ENCODE results near the gene FAM135A.

The FAM135A gene

DNA sequence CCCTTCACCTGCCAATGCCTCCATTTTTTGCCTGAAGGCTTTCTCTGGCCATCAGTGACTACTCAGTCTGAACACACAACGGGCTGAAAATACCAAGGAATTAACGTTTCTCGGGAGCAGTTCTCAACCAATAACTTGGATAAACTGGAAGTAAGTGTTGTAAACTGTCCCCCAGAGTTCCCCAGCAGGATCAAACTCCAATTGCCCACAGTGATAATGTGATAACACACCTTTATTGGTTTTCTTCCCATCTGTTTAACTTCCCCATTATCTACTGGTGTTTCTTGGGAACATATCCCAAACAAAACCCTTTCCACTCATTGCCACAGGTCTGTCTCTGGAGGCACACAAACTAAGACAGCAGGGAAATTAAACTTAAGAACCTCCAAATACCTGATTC, 21.8 kb upstream of the FAM135A start:
- Histone ChIP-seq H3K9me2 (replicated peaks; ENCODE audit: insufficient read depth, low read length) (no peaks in the 10 kb centered on the region), H3F3A (ENCODE audit: insufficient read depth, low read length) (no peaks in the 10 kb centered on the region), H4K20me1 (ENCODE audit: insufficient read depth, low read length) (no peaks in the 10 kb centered on the region), H3K4me2 (ENCODE audit: low read depth, low read length) (no peak overlapping the region), H3K27ac (ENCODE audit: low read length) (no peak overlapping the region), H3K4me1 (ENCODE audit: low read length) (peaks cover 6% of the 10 kb centered on the region; the same call in 1 of the 2 replicates), H3K9me3 (replicated peaks; ENCODE audit: insufficient read depth, low read length) (no peaks in the 10 kb centered on the region), H3K36me3 (replicated peaks; ENCODE audit: insufficient read depth, low read length) (no peaks in the 10 kb centered on the region), H3K79me2 (ENCODE audit: low read length) (no peaks in the 10 kb centered on the region), H3K9ac (ENCODE audit: low read length) (no peak overlapping the region), H2AFZ (ENCODE audit: low read length) (no peak overlapping the region), H3K27me3 (replicated peaks; ENCODE audit: insufficient read depth, low read length) (no peaks in the 10 kb centered on the region), H3K4me3 (ENCODE audit: low read length) (no peak overlapping the region)
- no peak for TF ChIP-seq EZH2phosphoT487 (IDR thresholded peaks at IDR 0.05; ENCODE audit: low read length)
- TF ChIP-seq, protein P1, sequence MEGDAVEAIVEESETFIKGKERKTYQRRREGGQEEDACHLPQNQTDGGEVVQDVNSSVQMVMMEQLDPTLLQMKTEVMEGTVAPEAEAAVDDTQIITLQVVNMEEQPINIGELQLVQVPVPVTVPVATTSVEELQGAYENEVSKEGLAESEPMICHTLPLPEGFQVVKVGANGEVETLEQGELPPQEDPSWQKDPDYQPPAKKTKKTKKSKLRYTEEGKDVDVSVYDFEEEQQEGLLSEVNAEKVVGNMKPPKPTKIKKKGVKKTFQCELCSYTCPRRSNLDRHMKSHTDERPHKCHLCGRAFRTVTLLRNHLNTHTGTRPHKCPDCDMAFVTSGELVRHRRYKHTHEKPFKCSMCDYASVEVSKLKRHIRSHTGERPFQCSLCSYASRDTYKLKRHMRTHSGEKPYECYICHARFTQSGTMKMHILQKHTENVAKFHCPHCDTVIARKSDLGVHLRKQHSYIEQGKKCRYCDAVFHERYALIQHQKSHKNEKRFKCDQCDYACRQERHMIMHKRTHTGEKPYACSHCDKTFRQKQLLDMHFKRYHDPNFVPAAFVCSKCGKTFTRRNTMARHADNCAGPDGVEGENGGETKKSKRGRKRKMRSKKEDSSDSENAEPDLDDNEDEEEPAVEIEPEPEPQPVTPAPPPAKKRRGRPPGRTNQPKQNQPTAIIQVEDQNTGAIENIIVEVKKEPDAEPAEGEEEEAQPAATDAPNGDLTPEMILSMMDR (IDR thresholded peaks at IDR 0.05; ENCODE audit: low read length): no peak
- TF ChIP-seq EZH2 (optimal IDR thresholded peaks at IDR 0.05; ENCODE audit: low read depth, low read length): no peak
- no peak for DNase-seq

DNA sequence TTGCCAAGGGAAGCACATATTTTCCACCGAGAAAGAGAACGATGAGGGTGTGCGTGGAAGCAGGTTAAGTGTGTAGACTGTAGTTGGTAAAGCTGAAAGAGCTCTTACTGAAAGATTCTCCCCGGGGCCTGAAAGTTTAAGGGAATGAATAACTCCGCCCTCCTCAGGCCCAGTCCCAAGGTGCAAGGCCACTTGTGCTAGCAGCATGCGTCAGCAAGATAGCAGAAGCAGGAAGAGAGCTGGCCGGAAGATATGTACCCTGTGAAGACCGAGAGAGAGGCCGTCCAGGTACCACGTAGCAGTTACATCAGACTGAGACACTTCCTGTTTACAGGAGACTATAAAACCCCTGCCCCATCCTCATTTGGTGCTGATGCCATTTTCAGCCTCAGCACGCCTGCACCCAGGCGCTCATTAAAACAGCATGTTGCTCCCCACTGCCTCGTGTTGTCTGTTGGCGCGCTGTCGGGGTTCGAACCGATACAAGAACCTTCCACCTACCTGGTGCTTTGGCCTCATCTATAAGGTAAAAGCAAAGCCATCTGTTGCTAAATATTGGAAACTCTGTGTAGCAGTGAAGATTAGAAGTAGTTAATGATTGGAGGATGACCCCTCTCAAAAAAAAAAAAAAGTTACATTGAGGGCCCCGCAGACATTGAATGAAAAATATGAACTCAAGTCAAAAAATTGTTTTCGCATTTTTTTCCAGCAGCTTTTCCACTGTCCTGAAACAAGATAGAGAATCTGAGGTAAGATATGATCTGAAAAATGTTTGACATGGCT, 18.6 kb upstream of the FAM135A start:
- no peaks in the 10 kb centered on the region for H3K36me3 ChIP-seq (replicated peaks; ENCODE audit: insufficient read depth, low read length)
- H3K27ac ChIP-seq (ENCODE audit: low read length): no peak overlapping the region
- DNase-seq: no peak
- no peak overlapping the region for H3K4me3 ChIP-seq (ENCODE audit: low read length)
- no peaks in the 10 kb centered on the region for H3K9me2 ChIP-seq (replicated peaks; ENCODE audit: insufficient read depth, low read length)
- no peak overlapping the region for H2AFZ ChIP-seq (ENCODE audit: low read length)
- no peaks in the 10 kb centered on the region for H3K4me1 ChIP-seq (ENCODE audit: low read length)
- no peaks in the 10 kb centered on the region for H3K9me3 ChIP-seq (replicated peaks; ENCODE audit: insufficient read depth, low read length)
- H3K9ac ChIP-seq (ENCODE audit: low read length): no peak overlapping the region
- H4K20me1 ChIP-seq (ENCODE audit: insufficient read depth, low read length): no peaks in the 10 kb centered on the region
- H3K27me3 ChIP-seq (replicated peaks; ENCODE audit: insufficient read depth, low read length): no peaks in the 10 kb centered on the region
- H3K79me2 ChIP-seq (ENCODE audit: low read length): no peaks in the 10 kb centered on the region
- H3F3A ChIP-seq (ENCODE audit: insufficient read depth, low read length): no peaks in the 10 kb centered on the region
- no peak for TF ChIP-seq EZH2 (optimal IDR thresholded peaks at IDR 0.05; ENCODE audit: low read depth, low read length)
- TF ChIP-seq EZH2phosphoT487 (IDR thresholded peaks at IDR 0.05; ENCODE audit: low read length): no peak
- TF ChIP-seq, protein P1 (IDR thresholded peaks at IDR 0.05; ENCODE audit: low read length): no peak
- no peak overlapping the region for H3K4me2 ChIP-seq (ENCODE audit: low read depth, low read length)

DNA sequence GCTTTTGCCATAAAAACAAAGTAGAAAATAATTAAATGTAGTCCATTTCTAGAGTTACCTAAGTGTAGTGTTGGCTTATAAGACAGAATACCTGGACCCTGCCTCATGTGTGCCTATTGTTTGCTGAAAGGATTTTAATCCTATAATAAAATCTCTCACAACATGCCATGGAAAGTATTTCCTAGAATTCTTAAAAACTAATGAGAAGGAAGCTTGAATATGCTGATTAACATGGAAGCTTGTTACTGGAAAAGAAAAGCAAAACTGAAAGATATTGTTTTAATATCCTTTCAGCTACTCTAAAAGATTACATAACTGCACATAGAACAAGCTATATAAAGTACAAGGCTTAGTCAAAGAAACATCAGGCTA, 18.0 kb upstream of the FAM135A start:
- Histone ChIP-seq H3K36me3 (replicated peaks; ENCODE audit: insufficient read depth, low read length) (no peaks in the 10 kb centered on the region), H4K20me1 (ENCODE audit: insufficient read depth, low read length) (no peaks in the 10 kb centered on the region), H3K27ac (ENCODE audit: low read length) (no peak overlapping the region), H3K79me2 (ENCODE audit: low read length) (no peaks in the 10 kb centered on the region), H3K9me3 (replicated peaks; ENCODE audit: insufficient read depth, low read length) (no peaks in the 10 kb centered on the region), H3K9me2 (replicated peaks; ENCODE audit: insufficient read depth, low read length) (no peaks in the 10 kb centered on the region), H3K4me1 (ENCODE audit: low read length) (no peaks in the 10 kb centered on the region), H3F3A (ENCODE audit: insufficient read depth, low read length) (no peaks in the 10 kb centered on the region), H3K9ac (ENCODE audit: low read length) (no peak overlapping the region), H3K27me3 (replicated peaks; ENCODE audit: insufficient read depth, low read length) (no peaks in the 10 kb centered on the region), H2AFZ (ENCODE audit: low read length) (no peak overlapping the region), H3K4me2 (ENCODE audit: low read depth, low read length) (no peak overlapping the region), H3K4me3 (ENCODE audit: low read length) (no peak overlapping the region)
- TF ChIP-seq EZH2 (optimal IDR thresholded peaks at IDR 0.05; ENCODE audit: low read depth, low read length): no peak
- no peak for TF ChIP-seq EZH2phosphoT487 (IDR thresholded peaks at IDR 0.05; ENCODE audit: low read length)
- TF ChIP-seq, protein P1 (IDR thresholded peaks at IDR 0.05; ENCODE audit: low read length): no peak
- DNase-seq: no peak
